GM12873 (cell line): Measurements from ENCODE around the gene ACTN1.

Experiments
- TF ChIP-seq, protein P1 (sequence below): IDR thresholded peaks from 2 replicates; pipeline ENCODE4 v1.5.1; 2012; ENCODE audit warnings: low read depth, mild to moderate bottlenecking, moderate library complexity, low read length, control low read depth; ENCODE audit not compliant: insufficient read depth; ENCODE audit errors: missing control alignments

The ACTN1 gene

DNA sequence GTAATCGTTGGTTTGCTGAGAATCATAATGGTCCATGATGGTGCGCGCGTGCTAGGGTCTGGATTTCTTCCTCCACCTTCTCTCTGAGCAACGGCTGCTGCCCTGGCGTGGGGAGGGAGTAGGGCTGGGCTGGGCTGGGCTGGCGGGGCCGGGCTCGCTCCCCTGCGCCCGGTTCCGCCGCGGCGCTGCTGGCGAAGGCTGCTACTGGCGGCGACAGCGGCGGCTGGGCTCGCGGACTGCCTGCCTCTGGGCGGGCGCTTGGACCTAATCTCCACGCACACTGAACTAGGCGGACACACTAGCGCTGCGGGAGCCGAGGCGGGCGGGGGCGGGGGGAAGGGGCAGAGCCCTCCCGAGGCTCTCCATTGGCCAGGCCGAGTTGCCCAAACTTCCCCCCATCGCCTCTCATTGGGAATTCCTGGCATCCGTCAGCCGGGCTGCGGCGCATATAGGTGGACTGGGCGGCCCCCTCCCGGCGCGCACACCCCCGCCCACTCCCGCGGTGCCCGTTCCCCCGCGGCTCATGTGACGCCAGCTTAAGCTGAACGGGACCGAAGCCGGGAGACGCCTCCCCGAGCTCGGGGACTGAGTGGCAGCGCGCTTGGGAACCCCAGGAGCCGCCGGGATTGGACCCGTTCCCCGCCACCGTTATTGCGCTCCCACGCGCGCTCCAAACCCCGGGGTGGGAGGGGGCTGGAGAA lies at the start of gene ACTN1:
Gene ACTN1, minus strand, starts transcription at position 282 of the 701 bp plus-strand sequence. Its CDS starts 246 bp downstream, at position 36.
- TF ChIP-seq, protein P1, sequence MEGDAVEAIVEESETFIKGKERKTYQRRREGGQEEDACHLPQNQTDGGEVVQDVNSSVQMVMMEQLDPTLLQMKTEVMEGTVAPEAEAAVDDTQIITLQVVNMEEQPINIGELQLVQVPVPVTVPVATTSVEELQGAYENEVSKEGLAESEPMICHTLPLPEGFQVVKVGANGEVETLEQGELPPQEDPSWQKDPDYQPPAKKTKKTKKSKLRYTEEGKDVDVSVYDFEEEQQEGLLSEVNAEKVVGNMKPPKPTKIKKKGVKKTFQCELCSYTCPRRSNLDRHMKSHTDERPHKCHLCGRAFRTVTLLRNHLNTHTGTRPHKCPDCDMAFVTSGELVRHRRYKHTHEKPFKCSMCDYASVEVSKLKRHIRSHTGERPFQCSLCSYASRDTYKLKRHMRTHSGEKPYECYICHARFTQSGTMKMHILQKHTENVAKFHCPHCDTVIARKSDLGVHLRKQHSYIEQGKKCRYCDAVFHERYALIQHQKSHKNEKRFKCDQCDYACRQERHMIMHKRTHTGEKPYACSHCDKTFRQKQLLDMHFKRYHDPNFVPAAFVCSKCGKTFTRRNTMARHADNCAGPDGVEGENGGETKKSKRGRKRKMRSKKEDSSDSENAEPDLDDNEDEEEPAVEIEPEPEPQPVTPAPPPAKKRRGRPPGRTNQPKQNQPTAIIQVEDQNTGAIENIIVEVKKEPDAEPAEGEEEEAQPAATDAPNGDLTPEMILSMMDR, result no peak

DNA sequence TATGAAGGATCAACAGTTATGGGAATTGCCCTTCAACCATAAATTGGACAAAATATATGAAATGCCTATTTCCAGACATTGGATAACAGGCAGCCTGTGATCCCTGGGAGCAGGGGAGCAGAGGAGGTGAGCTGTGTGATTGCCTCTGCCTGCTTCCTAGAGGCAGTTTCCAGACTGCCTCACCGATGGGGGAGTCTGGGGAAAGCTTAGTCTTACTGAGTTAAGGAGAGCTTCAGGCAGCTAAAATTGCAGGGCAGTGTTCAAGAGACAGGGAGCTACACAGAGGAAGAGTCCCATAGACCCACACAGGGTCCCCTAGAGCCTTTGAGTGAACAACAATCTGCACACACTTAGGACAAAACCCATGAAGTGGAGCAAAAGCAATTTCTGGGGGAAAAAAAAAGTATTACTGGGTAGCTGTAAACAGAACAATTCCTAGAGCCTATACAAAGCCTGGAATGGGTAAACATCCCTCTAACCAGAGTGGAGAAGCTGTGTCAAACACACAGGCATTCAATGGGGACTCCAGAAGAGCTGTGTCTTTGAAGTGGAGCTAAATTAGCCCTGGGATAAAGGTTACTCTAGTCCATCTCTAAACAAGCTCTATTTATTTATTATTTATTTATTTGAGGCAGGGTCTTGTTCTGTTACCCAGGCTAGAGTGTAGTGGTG lies 48.3 kb upstream of the ACTN1 start:
- TF ChIP-seq, protein P1, result no peak

DNA sequence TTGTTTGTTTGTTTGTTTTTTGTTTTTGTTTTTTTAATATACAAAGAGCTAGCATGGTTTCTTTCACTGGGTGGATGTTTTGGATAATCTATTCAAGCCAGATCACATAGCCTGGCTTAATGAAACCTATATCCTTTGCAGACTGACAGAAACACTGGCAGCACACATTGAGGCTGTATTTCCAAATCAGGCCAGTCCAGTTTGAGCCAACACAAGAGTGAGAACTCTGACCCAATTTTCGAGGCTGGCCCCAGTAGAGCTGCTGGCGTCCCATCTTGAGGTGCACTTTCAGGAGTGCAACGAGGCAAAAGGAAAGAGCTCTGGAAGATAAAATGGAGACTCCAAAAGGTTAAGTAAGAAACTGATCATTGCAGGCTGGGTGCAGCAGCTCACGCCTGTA lies 43.9 kb upstream of the ACTN1 start:
- TF ChIP-seq, protein P1, result no peak

DNA sequence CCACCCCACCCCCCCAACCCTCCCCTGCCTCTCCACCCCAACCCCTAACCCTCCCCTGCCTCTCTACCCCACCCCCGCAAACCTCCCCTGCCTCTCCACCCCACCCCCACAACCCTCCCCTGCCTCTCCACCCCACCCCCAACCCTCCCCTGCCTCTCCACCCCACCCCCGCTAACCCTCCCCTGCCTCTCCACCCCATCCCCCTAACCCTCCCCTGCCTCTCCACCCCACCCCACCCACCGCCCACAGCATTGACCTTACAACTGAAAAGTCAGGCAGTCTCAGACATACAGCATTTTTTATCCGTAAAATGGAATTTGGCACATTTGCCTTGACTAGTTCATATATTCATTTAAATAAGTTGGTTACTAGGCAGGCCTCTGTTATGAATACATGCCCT lies 38.6 kb upstream of the ACTN1 start:
- TF ChIP-seq, protein P1, result no peak

DNA sequence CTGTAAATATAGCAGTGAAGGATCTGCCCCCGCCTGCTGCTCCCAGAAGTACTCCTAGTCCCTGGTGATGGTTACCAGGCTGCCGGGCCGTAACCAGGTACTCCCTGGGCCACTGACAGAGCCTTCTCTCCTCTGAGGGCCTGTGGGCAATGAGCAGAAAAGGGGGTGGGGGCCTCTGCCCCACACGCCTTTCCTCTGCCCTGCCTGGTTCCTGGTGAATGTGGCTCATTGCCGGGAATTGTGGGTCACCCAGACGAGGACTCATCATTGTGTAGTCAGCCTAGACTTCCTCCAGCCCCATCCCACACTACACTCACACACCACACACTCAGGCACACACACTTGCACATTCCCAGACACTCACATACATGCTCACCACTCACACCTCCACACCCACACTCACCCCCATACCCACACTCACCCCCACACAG lies 35.7 kb upstream of the ACTN1 start:
- TF ChIP-seq, protein P1, result no peak

DNA sequence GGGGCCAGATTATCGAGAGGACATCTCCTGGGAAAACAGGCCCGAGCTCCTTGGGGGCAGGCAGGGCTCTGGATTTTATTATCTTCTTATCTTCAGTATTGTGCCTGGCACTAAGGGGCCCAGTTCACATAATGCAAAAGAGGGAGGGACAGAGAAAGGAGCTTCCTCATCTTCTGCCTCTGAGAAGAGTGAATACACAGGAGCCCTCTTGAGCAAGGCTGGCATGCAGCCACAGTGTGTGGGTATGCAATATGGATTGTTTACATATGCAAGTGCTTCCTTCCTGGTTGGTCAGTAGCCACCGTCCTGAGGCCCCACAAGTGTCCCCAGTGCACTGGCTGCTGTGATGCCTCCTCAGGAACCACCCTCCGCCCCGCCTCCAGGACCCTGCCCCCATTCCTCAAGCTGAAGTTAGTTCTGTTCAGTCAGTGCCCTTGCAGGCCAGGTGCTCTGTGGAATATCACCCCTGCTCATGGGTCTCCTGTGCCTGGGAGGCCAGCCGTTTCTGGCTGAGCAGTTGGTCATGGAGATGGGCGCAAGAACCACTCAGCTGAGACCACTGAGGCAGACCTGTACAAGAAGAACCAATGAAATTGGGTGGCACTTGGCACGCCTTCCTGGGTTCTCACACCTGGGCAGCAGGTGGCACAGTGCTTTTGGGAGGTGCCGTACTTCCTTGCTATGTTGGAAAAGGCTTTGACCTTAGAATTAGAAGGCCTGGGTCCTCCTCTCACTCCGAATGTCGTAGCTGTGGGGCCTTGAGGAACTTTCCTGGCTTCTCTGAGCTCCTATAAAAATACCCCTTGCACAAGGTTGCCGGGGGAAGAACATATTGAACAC lies 35.1 kb upstream of the ACTN1 start:
- TF ChIP-seq, protein P1, result no peak
